DOHH2 (cell line): Measurements from ENCODE around the gene APLP2.
"Not testable (repeated sequence)": the region's sequence is repeated elsewhere in the genome, so short reads cannot be mapped to it uniquely, and the experiment has no call there.

Source experiments
- H3F3A ChIP-seq: fragments of 200-600 bp; sonication (generic), shearing (Covaris generic); 2 replicates; pipeline ENCODE4 v1.6.0; 2016; ENCODE audit warnings: antibody characterized with exemption, mild to moderate bottlenecking; ENCODE audit not compliant: control insufficient read depth, insufficient read depth
- H3K27ac ChIP-seq: fragments of 200-600 bp; sonication (generic); 2 replicates; pipeline ENCODE4 v1.5.1; 2014; ENCODE audit warnings: low read depth, mild to moderate bottlenecking, low read length, moderate library complexity
- H3K27me3 ChIP-seq: fragments of 200-600 bp; sonication (generic); 2 replicates; pipeline ENCODE4 v1.6.1; 2014; ENCODE audit warnings: mild to moderate bottlenecking, low read length, mixed read lengths; ENCODE audit not compliant: control insufficient read depth
- H3K36me3 ChIP-seq: fragments of 200-600 bp; sonication (generic); 2 replicates; pipeline ENCODE4 v1.6.1; 2014; ENCODE audit warnings: mild to moderate bottlenecking, low read length, moderate library complexity, mixed read lengths; ENCODE audit not compliant: control insufficient read depth
- H3K4me1 ChIP-seq: fragments of 200-600 bp; sonication (generic); 2 replicates; pipeline ENCODE4 v1.6.1; 2014; ENCODE audit warnings: mild to moderate bottlenecking, low read length, mixed read lengths; ENCODE audit not compliant: control insufficient read depth
- H3K4me2 ChIP-seq: fragments of 200-600 bp; sonication (generic); 2 replicates; pipeline ENCODE4 v1.6.0; 2014; ENCODE audit warnings: mild to moderate bottlenecking, low read length, moderate library complexity
- H3K4me3 ChIP-seq: fragments of 200-600 bp; sonication (generic); 2 replicates; pipeline ENCODE4 v1.5.1; 2014; ENCODE audit warnings: mild to moderate bottlenecking, low read length, mixed read lengths
- H3K79me2 ChIP-seq: fragments of 200-600 bp; sonication (generic); 2 replicates; pipeline ENCODE4 v1.6.1; 2014; ENCODE audit warnings: mild to moderate bottlenecking, low read length, mixed read lengths; ENCODE audit not compliant: control insufficient read depth
- H3K9me2 ChIP-seq: fragments of 200-600 bp; sonication (generic); replicated peaks from 2 replicates; pipeline ENCODE4 v1.6.1; 2014; ENCODE audit warnings: mild to moderate bottlenecking, low read length, mixed read lengths; ENCODE audit not compliant: control insufficient read depth
- H3K9me3 ChIP-seq: fragments of 200-600 bp; sonication (generic); 2 replicates; pipeline ENCODE4 v1.6.1; 2014; ENCODE audit warnings: antibody characterized with exemption, low read length, mixed read lengths; ENCODE audit not compliant: control insufficient read depth, insufficient read depth
- H4K20me1 ChIP-seq: fragments of 200-600 bp; sonication (generic); 2 replicates; pipeline ENCODE4 v1.6.0; 2014; ENCODE audit warnings: low read depth, mild to moderate bottlenecking, antibody characterized with exemption, low read length, moderate library complexity; ENCODE audit not compliant: control insufficient read depth, insufficient read depth
- EZH2phosphoT487 ChIP-seq: fragments of 200-600 bp; sonication (generic); IDR thresholded peaks from 2 replicates; pipeline ENCODE4 v1.6.1; 2017; ENCODE audit warnings: borderline replicate concordance, mild to moderate bottlenecking, antibody characterized with exemption, low read length, moderate library complexity, mixed read lengths
- TF ChIP-seq, protein P1 (sequence below): fragments of 200-600 bp; sonication (generic); IDR thresholded peaks from one replicate; pipeline ENCODE4 v1.5.1; 2014; ENCODE audit warnings: antibody characterized with exemption, mild to moderate bottlenecking, low read depth, low read length; ENCODE audit not compliant: poor library complexity, severe bottlenecking

Gene APLP2

GRCh38 chr11:130069659-130070108 is at the start of gene APLP2:
TSS of gene APLP2 (plus strand) at chr11:130069894. CDS start at chr11:130069978, 84 bp downstream.
- no peaks in the 10 kb centered on the region for H3K9me2 ChIP-seq
- H3K4me2 ChIP-seq = peak within 1 kb of the TSS; percentile 82
- peak within 1 kb of the TSS; percentile 78 for H3K4me3 ChIP-seq
- no peaks in the 10 kb centered on the region for H3K27me3 ChIP-seq
- H3F3A ChIP-seq = peaks cover 4% of the 10 kb centered on the region; the same call in 1 of the 2 replicates
- TF ChIP-seq, protein P1, sequence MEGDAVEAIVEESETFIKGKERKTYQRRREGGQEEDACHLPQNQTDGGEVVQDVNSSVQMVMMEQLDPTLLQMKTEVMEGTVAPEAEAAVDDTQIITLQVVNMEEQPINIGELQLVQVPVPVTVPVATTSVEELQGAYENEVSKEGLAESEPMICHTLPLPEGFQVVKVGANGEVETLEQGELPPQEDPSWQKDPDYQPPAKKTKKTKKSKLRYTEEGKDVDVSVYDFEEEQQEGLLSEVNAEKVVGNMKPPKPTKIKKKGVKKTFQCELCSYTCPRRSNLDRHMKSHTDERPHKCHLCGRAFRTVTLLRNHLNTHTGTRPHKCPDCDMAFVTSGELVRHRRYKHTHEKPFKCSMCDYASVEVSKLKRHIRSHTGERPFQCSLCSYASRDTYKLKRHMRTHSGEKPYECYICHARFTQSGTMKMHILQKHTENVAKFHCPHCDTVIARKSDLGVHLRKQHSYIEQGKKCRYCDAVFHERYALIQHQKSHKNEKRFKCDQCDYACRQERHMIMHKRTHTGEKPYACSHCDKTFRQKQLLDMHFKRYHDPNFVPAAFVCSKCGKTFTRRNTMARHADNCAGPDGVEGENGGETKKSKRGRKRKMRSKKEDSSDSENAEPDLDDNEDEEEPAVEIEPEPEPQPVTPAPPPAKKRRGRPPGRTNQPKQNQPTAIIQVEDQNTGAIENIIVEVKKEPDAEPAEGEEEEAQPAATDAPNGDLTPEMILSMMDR = no peak
- TF ChIP-seq EZH2phosphoT487 = no peak
- peaks cover 9% of the 10 kb centered on the region for H4K20me1 ChIP-seq
- H3K4me1 ChIP-seq = peaks cover 62% of the 10 kb centered on the region
- peak within 1 kb of the TSS; percentile 33 for H3K27ac ChIP-seq
- peaks cover 9% of the 10 kb centered on the region for H3K36me3 ChIP-seq
- no peaks in the 10 kb centered on the region for H3K9me3 ChIP-seq
- H3K79me2 ChIP-seq = peaks cover 50% of the 10 kb centered on the region

DNA sequence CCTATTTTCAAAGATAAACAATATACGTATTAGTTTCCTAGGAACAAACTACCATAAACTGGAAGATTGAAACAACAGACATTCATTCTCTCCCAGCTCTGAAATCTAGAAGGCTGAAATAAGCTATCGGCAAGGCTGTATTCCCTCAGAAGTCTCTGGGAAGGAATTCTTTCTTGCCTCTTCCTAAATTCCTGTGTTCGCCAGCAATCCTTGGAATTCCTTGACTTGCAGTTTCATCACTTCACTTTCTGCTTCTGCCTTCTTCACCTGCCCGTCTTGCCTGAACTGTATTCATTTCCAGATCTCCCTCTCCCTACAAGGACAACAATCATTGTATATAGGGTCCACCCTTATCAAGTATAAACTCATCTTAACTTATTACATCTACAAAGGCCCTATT is 49.4 kb upstream of the APLP2 start:
- H3F3A ChIP-seq = peaks cover 6% of the 10 kb centered on the region; the same call in 1 of the 2 replicates
- H4K20me1 ChIP-seq = no peaks in the 10 kb centered on the region
- TF ChIP-seq EZH2phosphoT487 = no peak
- TF ChIP-seq, protein P1 = no peak
- H3K4me3 ChIP-seq = no peak overlapping the region
- no peaks in the 10 kb centered on the region for H3K79me2 ChIP-seq
- peaks cover 63% of the 10 kb centered on the region for H3K4me1 ChIP-seq
- no peaks in the 10 kb centered on the region for H3K27me3 ChIP-seq
- H3K9me2 ChIP-seq = no peaks in the 10 kb centered on the region
- H3K36me3 ChIP-seq = no peaks in the 10 kb centered on the region
- H3K9me3 ChIP-seq = peaks cover 9% of the 10 kb centered on the region; the same call in 1 of the 2 replicates
- H3K27ac ChIP-seq = 0 out of 2 replicates have a peak overlapping the region, but pooled peaks have one; percentile 74
- H3K4me2 ChIP-seq = peak overlapping the region; percentile 71; the same call in 1 of the 2 replicates

DNA sequence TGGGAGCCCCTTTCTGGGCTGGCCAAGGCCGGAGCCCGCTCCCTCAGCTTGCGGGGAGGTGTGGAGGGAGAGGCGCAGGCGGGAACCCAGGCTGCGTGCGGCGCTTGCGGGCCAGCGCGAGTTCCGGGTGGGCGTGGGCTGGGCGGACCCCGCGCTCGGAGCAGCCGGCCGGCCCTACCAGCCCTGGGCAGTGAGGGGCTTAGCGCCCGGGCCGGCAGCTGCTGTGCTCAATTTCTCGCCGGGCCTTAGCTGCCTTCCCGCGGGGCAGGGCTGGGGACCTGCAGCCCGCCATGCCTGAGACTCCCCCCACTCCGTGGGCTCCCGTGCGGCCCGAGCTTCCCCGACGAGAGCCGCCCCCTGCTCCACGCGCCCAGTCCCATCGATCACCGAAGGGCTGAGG is 48.1 kb upstream of the APLP2 start:
- H3K36me3 ChIP-seq, H3K27ac ChIP-seq, H3K79me2 ChIP-seq, H3F3A ChIP-seq, H3K4me2 ChIP-seq, H3K4me3 ChIP-seq, H3K27me3 ChIP-seq, H3K9me2 ChIP-seq, H4K20me1 ChIP-seq, H3K9me3 ChIP-seq: not testable (repeated sequence)
- peaks cover 61% of the 10 kb centered on the region for H3K4me1 ChIP-seq

DNA sequence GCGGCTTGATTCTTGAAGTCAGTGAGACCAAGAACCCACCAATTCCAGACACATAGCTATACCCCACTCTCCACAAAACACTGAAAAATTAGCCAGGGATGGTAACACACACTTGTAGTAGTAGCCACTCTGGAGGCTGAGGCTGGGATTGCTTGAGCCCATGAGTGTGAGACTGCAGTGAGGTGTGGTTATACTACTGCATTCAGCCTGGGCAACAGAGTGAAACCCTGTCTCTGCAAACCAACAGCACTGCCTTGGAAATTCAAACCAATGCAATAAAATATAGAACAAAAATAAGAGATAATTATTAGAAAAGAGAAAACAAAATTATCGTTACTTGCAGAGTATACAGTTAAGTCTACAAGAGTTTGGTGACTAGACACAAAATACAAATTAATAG is 46.9 kb upstream of the APLP2 start:
- Histone ChIP-seq H3K9me2 (no peaks in the 10 kb centered on the region), H3K4me3 (peak overlapping the region; percentile 55), H3K9me3 (no peaks in the 10 kb centered on the region), H3K27ac (peak overlapping the region; percentile 52; the same call in 1 of the 2 replicates), H3K4me1 (peaks cover 55% of the 10 kb centered on the region), H4K20me1 (no peaks in the 10 kb centered on the region), H3K36me3 (no peaks in the 10 kb centered on the region), H3K27me3 (no peaks in the 10 kb centered on the region), H3K79me2 (no peaks in the 10 kb centered on the region), H3K4me2 (peak overlapping the region; percentile 73), H3F3A (peaks cover 6% of the 10 kb centered on the region; the same call in 1 of the 2 replicates)
- TF ChIP-seq, protein P1 = no peak
- TF ChIP-seq EZH2phosphoT487 = no peak
